H9 (cell line): ENCODE data around the gene TMEM119. TPM values are rescaled to one million over a fixed set of nuclear protein-coding genes. Genes with fewer than 3 reads are reported as not detected.

Source experiments
- DNase-seq: peaks from one replicate; pipeline ENCODE4 v3.0.0-alpha.2; 2017
- H2AFZ ChIP-seq: one replicate; pipeline ENCODE4 v1.6.1; 2013; ENCODE audit warnings: mild to moderate bottlenecking, low read length, control low read depth, moderate library complexity
- H2AK5ac ChIP-seq: 2 replicates; pipeline ENCODE4 v1.6.1; 2013; ENCODE audit warnings: low read length, control low read depth, mixed read lengths; ENCODE audit not compliant: insufficient read length
- H2BK120ac ChIP-seq: one replicate; pipeline ENCODE4 v1.6.1; 2013; ENCODE audit warnings: low read depth, mild to moderate bottlenecking, low read length, control low read depth, inconsistent platforms; ENCODE audit not compliant: poor library complexity, severe bottlenecking
- H2BK12ac ChIP-seq: 2 replicates; pipeline ENCODE4 v1.6.1; 2013; ENCODE audit warnings: low read length, control low read depth, mixed read lengths, low read depth; ENCODE audit not compliant: insufficient read length
- H2BK15ac ChIP-seq: 2 replicates; pipeline ENCODE4 v1.6.1; 2013; ENCODE audit warnings: low read depth, low read length, control low read depth
- H2BK20ac ChIP-seq: one replicate; pipeline ENCODE4 v1.6.1; 2013; ENCODE audit warnings: low read depth, mild to moderate bottlenecking, low read length, control low read depth, inconsistent platforms; ENCODE audit not compliant: poor library complexity, severe bottlenecking
- H2BK5ac ChIP-seq: 2 replicates; pipeline ENCODE4 v1.6.1; 2013; ENCODE audit warnings: low read length, control low read depth, mixed read lengths; ENCODE audit not compliant: insufficient read length
- H3K14ac ChIP-seq: 2 replicates; pipeline ENCODE4 v1.6.1; 2013; ENCODE audit warnings: low read length, control low read depth; ENCODE audit not compliant: insufficient read depth
- H3K18ac ChIP-seq: 2 replicates; pipeline ENCODE4 v1.6.1; 2013; ENCODE audit warnings: low read depth, mild to moderate bottlenecking, mixed read lengths, low read length, control low read depth; ENCODE audit not compliant: insufficient read length
- H3K23ac ChIP-seq: 2 replicates; pipeline ENCODE4 v1.6.1; 2013; ENCODE audit warnings: low read length, control low read depth, mixed read lengths, low read depth; ENCODE audit not compliant: insufficient read length
- H3K23me2 ChIP-seq: 2 replicates; pipeline ENCODE4 v1.6.1; 2013; ENCODE audit warnings: low read depth, mild to moderate bottlenecking, mixed read lengths, low read length, control low read depth; ENCODE audit not compliant: insufficient read length, poor library complexity, severe bottlenecking
- H3K27ac ChIP-seq: 2 replicates; pipeline ENCODE4 v1.5.1; 2013; ENCODE audit warnings: low read length, control low read depth, mixed read lengths, low read depth; ENCODE audit not compliant: insufficient read length
- H3K27me3 ChIP-seq: 2 replicates; pipeline ENCODE4 v1.6.1; 2013; ENCODE audit warnings: low read length, control low read depth, inconsistent platforms; ENCODE audit not compliant: insufficient read depth
- H3K4ac ChIP-seq: 2 replicates; pipeline ENCODE4 v1.6.1; 2013; ENCODE audit warnings: low read depth, mild to moderate bottlenecking, control low read depth, inconsistent platforms, low read length, moderate library complexity
- H3K4me1 ChIP-seq: 2 replicates; pipeline ENCODE4 v1.6.1; 2013; ENCODE audit warnings: low read length, control low read depth, inconsistent platforms; ENCODE audit not compliant: insufficient read depth
- H3K4me2 ChIP-seq: 2 replicates; pipeline ENCODE4 v1.6.1; 2013; ENCODE audit warnings: low read length, control low read depth, mixed read lengths; ENCODE audit not compliant: insufficient read length, insufficient read depth
- H3K56ac ChIP-seq: 2 replicates; pipeline ENCODE4 v1.6.1; 2013; ENCODE audit warnings: low read depth, mild to moderate bottlenecking, mixed read lengths, low read length, control low read depth; ENCODE audit not compliant: insufficient read length
- H3K79me1 ChIP-seq: 2 replicates; pipeline ENCODE4 v1.6.1; 2013; ENCODE audit warnings: low read depth, mild to moderate bottlenecking, moderate library complexity, low read length, control low read depth, inconsistent platforms; ENCODE audit not compliant: insufficient read depth, poor library complexity, severe bottlenecking
- H3K79me2 ChIP-seq: 2 replicates; pipeline ENCODE4 v1.6.1; 2013; ENCODE audit warnings: low read length, control low read depth, inconsistent platforms; ENCODE audit not compliant: insufficient read depth
- H3K9ac ChIP-seq: 2 replicates; pipeline ENCODE4 v1.6.1; 2013; ENCODE audit warnings: low read length, control low read depth, mixed read lengths; ENCODE audit not compliant: insufficient read length; ENCODE audit errors: extremely low read depth
- H3K9me3 ChIP-seq: one replicate; pipeline ENCODE4 v1.6.1; 2013; ENCODE audit warnings: low read depth, low read length, inconsistent platforms; ENCODE audit not compliant: control insufficient read depth
- H3T11ph ChIP-seq: one replicate; pipeline ENCODE4 v1.6.1; 2013; ENCODE audit warnings: mild to moderate bottlenecking, low read length, control low read depth, inconsistent platforms
- H4K20me1 ChIP-seq: one replicate; pipeline ENCODE4 v1.6.1; 2013; ENCODE audit not compliant: control insufficient read depth, insufficient read length, insufficient read depth
- H4K5ac ChIP-seq: 2 replicates; pipeline ENCODE4 v1.6.1; 2013; ENCODE audit warnings: low read depth, mild to moderate bottlenecking, mixed read lengths, low read length, control low read depth; ENCODE audit not compliant: insufficient read length
- H4K8ac ChIP-seq: replicated peaks from 2 replicates; pipeline ENCODE4 v1.6.1; 2013; ENCODE audit warnings: low read length, control low read depth, mixed read lengths, low read depth; ENCODE audit not compliant: insufficient read length
- H4K91ac ChIP-seq: 2 replicates; pipeline ENCODE4 v1.6.1; 2013; ENCODE audit warnings: low read depth, mild to moderate bottlenecking, moderate library complexity, mixed read lengths, low read length, control low read depth; ENCODE audit not compliant: insufficient read length
- H3K27ac Mint-ChIP-seq, 3 experiments: 2 replicates in 2 of 3; 3 replicates in 1 of 3; pipeline ENCODE4 v1.8.0; 2020 to 2021; ENCODE audit warnings: mixed read lengths in 3 of 3, mild to moderate bottlenecking in 1 of 3, moderate library complexity in 1 of 3
- H3K27me3 Mint-ChIP-seq: 2 replicates; pipeline ENCODE4 v1.8.0; 2021; ENCODE audit warnings: low read depth, mild to moderate bottlenecking, moderate library complexity, mixed read lengths
- H3K36me3 Mint-ChIP-seq, 3 experiments: 2 replicates in 2 of 3; 3 replicates in 1 of 3; pipeline ENCODE4 v1.8.0; 2020 to 2021; ENCODE audit warnings: low read depth in 3 of 3, mixed read lengths in 3 of 3; ENCODE audit not compliant: insufficient read depth in 1 of 3
- H3K4me1 Mint-ChIP-seq, 2 experiments: 2 replicates each; pipeline ENCODE4 v1.8.0; 2020; ENCODE audit warnings: mixed read lengths in 2 of 2
- H3K4me3 Mint-ChIP-seq, 2 experiments: 2 replicates in 1 of 2; 3 replicates in 1 of 2; pipeline ENCODE4 v1.8.0; 2020 to 2021; ENCODE audit warnings: mild to moderate bottlenecking in 2 of 2, mixed read lengths in 2 of 2, moderate library complexity in 1 of 2
- H3K9me3 Mint-ChIP-seq, 2 experiments: 2 replicates in 1 of 2; 3 replicates in 1 of 2; pipeline ENCODE4 v1.8.0; 2020; ENCODE audit warnings: mild to moderate bottlenecking in 2 of 2, mixed read lengths in 2 of 2, moderate library complexity in 1 of 2
- CTCF ChIP-seq: fragments of 200-600 bp; sonication (generic); conservative IDR thresholded peaks from 3 replicates; pipeline ENCODE4 v1.8.0; 2021; ENCODE audit warnings: antibody characterized with exemption, mild to moderate bottlenecking
- WGBS: extraction: QIAGEN DNeasy Blood & Tissue Kit; methylation state at CpG from one replicate; pipeline ENCODE4 v1.1.7; 2013; ENCODE audit warnings: missing lambda C conversion rate, low lambda C conversion rate, mixed read lengths; ENCODE audit not compliant: insufficient read length; ENCODE audit errors: extremely low coverage; 5-methylcytosine and 5-hydroxymethylcytosine counted together
- total RNA-seq: library from RNA; stranded (reverse); gene quantifications from 2 replicates; pipeline ENCODE4 v1.2.1, GENCODE V29; 2021

Gene TMEM119
- total RNA-seq, 1 experiment from 2014 or later = not detected

GRCh38 chr12:108584456-108585065 is 13.3 kb downstream of the TMEM119 start:
- Histone ChIP-seq H4K91ac (no peak overlapping the region), H3K27ac (no peak overlapping the region), H2AK5ac (no peak overlapping the region), H3K4ac (no peak overlapping the region), H4K8ac (no peak overlapping the region), H2BK20ac (no peak overlapping the region), H3K23me2 (no peaks in the 10 kb centered on the region), H4K5ac (no peak overlapping the region), H2BK15ac (no peak overlapping the region), H3K4me2 (no peak overlapping the region), H3K9me3 (no peaks in the 10 kb centered on the region), H3K79me2 (no peaks in the 10 kb centered on the region), H2AFZ (no peak overlapping the region), H2BK12ac (no peak overlapping the region), H3K9ac (no peak overlapping the region), H3K27me3 (no peaks in the 10 kb centered on the region), H3K14ac (no peak overlapping the region), H2BK120ac (no peak overlapping the region), H3K56ac (no peak overlapping the region), H2BK5ac (no peak overlapping the region), H3K79me1 (no peaks in the 10 kb centered on the region), H4K20me1 (no peaks in the 10 kb centered on the region), H3K23ac (no peak overlapping the region), H3K18ac (no peak overlapping the region), H3K4me1 (no peaks in the 10 kb centered on the region), H3T11ph (no peak overlapping the region)
- H3K9me3 Mint-ChIP-seq = no peaks in the 10 kb centered on the region
- WGBS = no CpG with 5 or more reads among the region's 3 CpGs
- no peak for DNase-seq
- H3K4me3 Mint-ChIP-seq = no peak overlapping the region
- TF ChIP-seq CTCF = no peak
- H3K27me3 Mint-ChIP-seq = no peaks in the 10 kb centered on the region
- no peaks in the 10 kb centered on the region for H3K36me3 Mint-ChIP-seq
- H3K4me1 Mint-ChIP-seq = peaks cover 10 to 23% of the 10 kb centered on the region in 2 experiments
- no peak overlapping the region for H3K27ac Mint-ChIP-seq
